Skeletal muscle satellite cell (primary cell): ENCODE measurements around the gene ARHGEF33.

Experiments
- H3K27me3 ChIP-seq: 2 replicates; pipeline ENCODE4 v1.7.0; 2013; ENCODE audit warnings: low read length; ENCODE audit not compliant: control insufficient read depth, insufficient read depth
- H3K36me3 ChIP-seq: 2 replicates; pipeline ENCODE4 v1.7.0; 2013; ENCODE audit warnings: mild to moderate bottlenecking, control low read depth, low read length; ENCODE audit not compliant: insufficient read depth
- H3K4me1 ChIP-seq: 2 replicates; pipeline ENCODE4 v1.7.0; 2013; ENCODE audit warnings: low read length; ENCODE audit not compliant: control insufficient read depth, insufficient read depth
- H3K4me2 ChIP-seq: 2 replicates; pipeline ENCODE4 v1.7.0; 2013; ENCODE audit warnings: mild to moderate bottlenecking, low read length
- H3K4me3 ChIP-seq: 2 replicates; pipeline ENCODE4 v1.7.0; 2013; ENCODE audit warnings: low read length
- H3K9ac ChIP-seq: 2 replicates; pipeline ENCODE4 v1.7.0; 2013; ENCODE audit warnings: mild to moderate bottlenecking, low read depth, low read length, moderate library complexity
- H3K9me3 ChIP-seq: replicated peaks from 2 replicates; pipeline ENCODE4 v1.7.0; 2013; ENCODE audit warnings: mild to moderate bottlenecking, control low read depth, low read length

Gene ARHGEF33

DNA sequence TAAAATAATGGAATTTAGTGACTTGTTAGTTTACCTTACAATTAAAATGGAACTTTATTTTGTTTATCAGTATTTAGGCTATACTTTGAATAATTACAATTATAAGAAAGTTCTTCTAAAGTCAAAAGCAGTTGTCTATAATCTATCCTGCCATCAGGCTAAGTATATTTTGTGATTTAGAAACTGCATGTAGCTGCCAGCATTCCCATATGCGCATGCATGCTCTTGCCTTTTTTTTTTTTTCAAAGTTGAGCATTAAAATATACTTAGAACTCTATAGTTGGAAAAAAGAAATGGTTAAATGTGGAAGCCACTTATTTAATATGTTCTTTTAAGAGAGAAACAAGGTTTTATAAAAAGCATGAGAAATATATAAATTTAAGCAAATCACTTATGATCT is 99.0 kb downstream of the ARHGEF33 start:
- Histone ChIP-seq H3K27me3 (no peaks in the 10 kb centered on the region), H3K9ac (no peak overlapping the region)

DNA sequence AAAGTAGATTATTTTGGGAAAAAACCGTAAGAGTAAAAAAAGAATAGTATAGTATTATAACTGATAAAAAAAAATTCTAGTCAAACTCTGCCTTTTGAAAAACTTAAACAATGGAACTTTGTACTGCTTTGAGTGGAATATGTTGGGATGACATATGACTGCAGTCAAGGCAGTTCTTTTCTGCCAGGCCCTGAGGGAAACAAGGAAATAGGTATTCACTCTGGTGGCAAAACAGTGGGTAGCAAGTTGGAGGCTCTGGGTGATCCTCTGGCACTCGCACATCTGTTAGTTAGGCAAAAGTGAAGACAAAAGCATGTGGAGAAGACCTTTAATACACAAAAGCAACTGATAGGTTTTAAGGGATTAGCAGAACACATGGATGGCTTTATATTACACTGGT is 102.2 kb downstream of the ARHGEF33 start:
- no peak overlapping the region for H3K4me3 ChIP-seq
- H3K9ac ChIP-seq, result no peak overlapping the region
- no peaks in the 10 kb centered on the region for H3K9me3 ChIP-seq
- peaks cover 35% of the 10 kb centered on the region for H3K36me3 ChIP-seq
- H3K27me3 ChIP-seq, result no peaks in the 10 kb centered on the region
- H3K4me2 ChIP-seq, result no peak overlapping the region
- H3K4me1 ChIP-seq, result no peaks in the 10 kb centered on the region

More for the DNA sequence above, 99.0 kb downstream of the ARHGEF33 start:
- Histone ChIP-seq H3K9me3 (no peaks in the 10 kb centered on the region), H3K4me1 (no peaks in the 10 kb centered on the region), H3K36me3 (peaks cover 47% of the 10 kb centered on the region), H3K4me3 (no peak overlapping the region), H3K4me2 (no peak overlapping the region)

DNA sequence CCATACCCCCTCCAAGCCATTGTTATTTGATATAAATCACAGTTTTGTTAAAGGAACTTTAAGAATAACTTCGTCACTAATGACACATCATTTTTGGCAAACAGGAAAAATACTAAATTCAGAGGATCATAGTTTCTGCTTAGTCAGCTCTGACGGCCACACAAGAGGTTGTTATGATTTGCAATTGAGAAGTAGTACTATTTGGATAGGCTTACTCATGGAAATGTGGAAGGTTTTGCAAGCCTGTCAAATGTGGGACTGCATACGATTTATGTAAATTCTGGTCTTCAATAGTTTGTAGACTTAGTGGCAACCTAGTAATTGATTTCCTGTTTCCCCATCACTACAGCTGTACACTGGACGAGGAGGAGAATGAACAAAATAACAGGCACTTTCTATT is 108.1 kb downstream of the ARHGEF33 start:
- H3K4me3 ChIP-seq, result no peak overlapping the region
- peaks cover 52% of the 10 kb centered on the region for H3K36me3 ChIP-seq
- H3K9me3 ChIP-seq, result no peaks in the 10 kb centered on the region
- H3K4me2 ChIP-seq, result peak overlapping the region; percentile 38
- no peaks in the 10 kb centered on the region for H3K27me3 ChIP-seq
- no peak overlapping the region for H3K9ac ChIP-seq
- H3K4me1 ChIP-seq, result peaks cover 12% of the 10 kb centered on the region

DNA sequence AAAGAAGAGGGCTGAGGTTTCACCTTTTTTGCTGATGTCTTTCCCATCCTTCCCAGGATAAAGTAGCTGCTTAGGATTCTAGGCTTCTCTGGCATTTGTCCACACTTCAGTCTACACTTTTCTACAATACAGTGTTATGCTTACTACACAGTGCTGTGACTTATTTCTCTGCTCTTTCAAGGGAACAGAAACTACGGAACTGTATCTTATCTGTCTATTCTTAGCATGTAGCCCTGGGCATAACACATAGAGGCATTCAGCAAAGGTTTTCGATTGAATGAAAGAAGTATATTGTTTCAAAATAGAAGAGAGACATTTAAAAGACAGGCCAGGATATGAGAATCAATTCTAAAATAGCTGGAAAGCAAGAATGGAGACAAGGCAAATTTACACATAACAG is 110.9 kb downstream of the ARHGEF33 start:
- Histone ChIP-seq H3K9me3 (no peaks in the 10 kb centered on the region), H3K36me3 (peaks cover 41% of the 10 kb centered on the region), H3K27me3 (no peaks in the 10 kb centered on the region), H3K4me3 (no peak overlapping the region), H3K4me2 (no peak overlapping the region), H3K9ac (no peak overlapping the region), H3K4me1 (peaks cover 12% of the 10 kb centered on the region)

DNA sequence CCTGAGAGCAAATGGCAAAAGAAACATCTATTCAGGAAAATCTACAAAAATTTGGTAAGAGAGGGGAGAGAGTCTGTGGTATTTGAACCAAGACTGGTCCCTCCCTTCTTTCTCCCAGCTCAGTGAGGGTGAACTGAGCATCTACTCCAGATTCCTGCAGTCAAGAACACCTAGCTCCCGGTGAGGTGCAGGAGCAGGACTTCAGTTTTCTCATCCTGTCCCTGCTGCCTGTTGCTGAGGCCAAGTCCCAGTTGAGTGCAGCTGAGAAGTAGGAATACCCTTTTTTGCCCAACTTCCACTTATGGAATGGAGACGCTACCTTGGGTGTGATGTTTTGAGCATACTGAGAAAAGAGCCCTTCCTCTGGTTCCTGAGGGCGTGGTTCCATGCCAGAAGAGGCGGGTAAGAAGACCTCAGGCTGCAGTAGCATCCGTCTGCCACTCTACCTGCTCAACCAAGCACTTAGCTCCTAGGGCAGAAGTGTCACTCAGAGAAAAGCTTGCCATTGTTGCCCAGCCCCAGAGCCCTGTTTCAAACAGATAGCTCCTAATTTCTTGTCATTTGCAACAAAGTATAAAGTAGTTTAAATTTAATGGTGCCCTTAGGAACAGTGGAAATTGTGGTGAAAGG is 118.3 kb downstream of the ARHGEF33 start:
- Histone ChIP-seq H3K9me3 (no peaks in the 10 kb centered on the region), H3K36me3 (peaks cover 29% of the 10 kb centered on the region)

DNA sequence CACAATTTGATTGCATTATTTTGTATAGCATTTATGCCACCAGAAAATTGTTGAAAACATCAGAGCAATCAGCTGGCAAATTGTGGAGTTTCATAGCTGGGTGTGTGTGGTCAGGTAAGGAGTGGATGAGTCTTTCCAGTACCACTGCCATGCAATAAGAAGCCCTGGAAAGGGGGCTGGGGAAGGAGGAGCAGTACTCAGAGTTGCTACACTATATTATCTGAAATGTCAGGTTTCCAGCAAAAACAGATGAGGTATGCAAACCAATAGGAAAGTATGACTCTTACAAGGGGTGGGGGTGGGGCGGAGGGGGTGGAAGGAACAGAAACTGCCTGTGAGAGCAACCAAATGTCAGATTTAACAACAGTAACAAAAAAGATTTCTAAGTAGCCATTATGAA is 119.0 kb downstream of the ARHGEF33 start:
- H3K9ac ChIP-seq, result no peak overlapping the region
- H3K4me3 ChIP-seq, result no peak overlapping the region
- H3K4me2 ChIP-seq, result no peak overlapping the region
- H3K27me3 ChIP-seq, result no peaks in the 10 kb centered on the region
- no peaks in the 10 kb centered on the region for H3K4me1 ChIP-seq
- peaks cover 36% of the 10 kb centered on the region for H3K36me3 ChIP-seq
- H3K9me3 ChIP-seq, result no peaks in the 10 kb centered on the region

More for the DNA sequence above, 118.3 kb downstream of the ARHGEF33 start:
- H3K9ac ChIP-seq, result no peak overlapping the region
- H3K4me1 ChIP-seq, result no peaks in the 10 kb centered on the region
- no peak overlapping the region for H3K4me2 ChIP-seq
- no peaks in the 10 kb centered on the region for H3K27me3 ChIP-seq
- no peak overlapping the region for H3K4me3 ChIP-seq

DNA sequence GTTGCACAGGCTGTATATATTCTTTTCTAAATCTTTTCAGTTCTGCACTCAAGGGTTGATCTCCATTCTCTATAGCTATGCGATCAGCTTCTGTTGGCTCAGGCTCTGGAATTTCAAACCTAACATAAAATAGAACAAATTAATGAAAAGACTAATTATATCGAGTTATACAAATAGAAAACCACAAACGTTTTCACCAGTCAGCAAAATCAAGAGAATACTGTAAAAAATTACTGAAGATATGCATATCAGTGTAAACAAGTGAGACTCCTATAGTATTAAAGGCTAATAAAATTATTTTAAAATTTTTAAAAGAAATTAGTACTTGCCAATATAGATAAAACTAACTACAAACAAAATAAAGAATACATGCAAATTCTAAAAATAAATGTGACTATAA is 124.2 kb downstream of the ARHGEF33 start:
- no peaks in the 10 kb centered on the region for H3K27me3 ChIP-seq
- H3K4me2 ChIP-seq, result no peak overlapping the region
- no peak overlapping the region for H3K4me3 ChIP-seq
- H3K9ac ChIP-seq, result no peak overlapping the region
- no peaks in the 10 kb centered on the region for H3K4me1 ChIP-seq
- H3K9me3 ChIP-seq, result no peaks in the 10 kb centered on the region
- H3K36me3 ChIP-seq, result peaks cover 18% of the 10 kb centered on the region

DNA sequence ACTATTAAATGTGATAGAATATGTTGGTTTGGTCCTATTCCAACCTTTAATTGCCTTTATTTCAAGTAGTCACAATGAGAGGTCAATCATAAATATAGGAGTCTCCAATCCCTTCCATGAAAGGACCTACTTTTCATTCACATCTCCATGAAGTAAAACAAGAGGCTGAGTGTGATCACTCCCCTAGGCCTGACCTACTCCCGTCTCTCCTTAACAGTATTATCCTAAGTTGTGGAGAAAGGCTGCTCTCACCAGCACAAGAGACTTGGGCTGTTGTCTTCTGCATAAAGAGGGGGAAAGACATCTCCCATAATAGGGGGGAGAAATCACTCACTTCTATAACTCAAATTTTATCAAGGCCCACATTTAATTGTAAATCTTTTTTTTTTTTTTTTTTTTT is 125.7 kb downstream of the ARHGEF33 start:
- no peak overlapping the region for H3K4me2 ChIP-seq
- H3K4me3 ChIP-seq, result no peak overlapping the region
- H3K36me3 ChIP-seq, result peaks cover 15% of the 10 kb centered on the region
- H3K4me1 ChIP-seq, result no peaks in the 10 kb centered on the region
- H3K9ac ChIP-seq, result no peak overlapping the region
- no peaks in the 10 kb centered on the region for H3K9me3 ChIP-seq
- no peaks in the 10 kb centered on the region for H3K27me3 ChIP-seq

DNA sequence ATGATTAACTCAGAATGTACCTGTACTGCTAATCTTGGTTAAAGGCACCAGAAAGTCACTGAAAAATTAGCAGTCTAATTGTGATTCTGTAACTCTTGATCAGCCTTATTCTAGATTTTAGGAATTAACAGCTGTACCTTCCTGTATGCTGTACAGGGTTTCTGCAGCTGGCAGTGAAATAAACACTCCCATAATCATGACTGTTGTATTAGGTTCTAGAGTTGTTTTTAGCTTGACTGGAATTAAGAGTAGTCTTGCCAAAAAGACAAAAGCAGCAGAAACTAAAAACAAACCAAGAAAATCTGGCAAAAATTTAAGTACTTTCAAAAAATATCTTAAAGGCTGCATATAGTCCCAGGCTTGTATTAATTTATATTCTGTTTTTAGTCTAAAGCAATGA is 127.7 kb downstream of the ARHGEF33 start:
- H3K9ac ChIP-seq, result no peak overlapping the region
- no peak overlapping the region for H3K4me2 ChIP-seq
- H3K36me3 ChIP-seq, result peaks cover 16% of the 10 kb centered on the region
- no peaks in the 10 kb centered on the region for H3K27me3 ChIP-seq
- no peaks in the 10 kb centered on the region for H3K9me3 ChIP-seq
- no peak overlapping the region for H3K4me3 ChIP-seq
- no peaks in the 10 kb centered on the region for H3K4me1 ChIP-seq

DNA sequence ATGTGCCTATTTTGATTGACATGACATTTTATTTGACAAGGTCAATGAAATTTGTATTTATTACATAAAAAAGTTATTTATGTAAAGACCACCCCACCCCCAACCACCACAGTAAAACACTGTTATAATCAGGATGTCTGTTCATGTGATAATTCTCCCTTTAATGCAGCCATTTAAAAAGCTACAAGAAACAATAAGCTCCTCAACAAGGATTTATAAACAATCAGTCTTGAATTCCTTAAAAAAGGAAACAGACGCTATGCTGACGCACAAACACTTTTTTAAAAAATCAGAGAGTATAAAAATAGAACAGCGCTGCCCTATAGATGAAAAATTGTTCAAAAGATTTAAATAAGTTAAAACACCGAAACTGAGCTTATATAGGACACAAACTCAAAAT is 129.0 kb downstream of the ARHGEF33 start:
- no peaks in the 10 kb centered on the region for H3K9me3 ChIP-seq
- peaks cover 12% of the 10 kb centered on the region for H3K36me3 ChIP-seq
- no peaks in the 10 kb centered on the region for H3K4me1 ChIP-seq
- H3K9ac ChIP-seq, result no peak overlapping the region
- no peak overlapping the region for H3K4me2 ChIP-seq
- H3K27me3 ChIP-seq, result no peaks in the 10 kb centered on the region
- no peak overlapping the region for H3K4me3 ChIP-seq

DNA sequence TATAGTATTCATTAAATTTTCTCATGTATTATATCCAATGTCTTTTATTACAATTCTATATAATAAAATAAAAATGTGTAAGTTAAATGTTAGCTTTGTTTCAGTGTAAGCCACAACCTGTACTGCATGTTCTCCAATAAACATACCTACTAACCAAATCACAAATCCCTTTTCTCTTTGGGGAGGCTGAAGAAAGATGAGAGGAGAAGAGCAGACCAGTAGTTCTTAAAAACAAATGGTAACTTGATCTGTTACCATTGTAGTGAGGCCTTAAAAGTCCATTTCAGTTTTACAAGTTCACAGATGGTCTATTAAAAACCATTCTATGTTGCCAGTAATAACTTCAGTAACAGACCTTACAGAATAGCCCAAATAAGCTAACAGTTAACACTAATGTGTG is 130.7 kb downstream of the ARHGEF33 start:
- Histone ChIP-seq H3K9ac (no peak overlapping the region), H3K9me3 (no peaks in the 10 kb centered on the region), H3K4me1 (peaks cover 9% of the 10 kb centered on the region), H3K36me3 (peaks cover 10% of the 10 kb centered on the region), H3K4me3 (no peak overlapping the region), H3K27me3 (no peaks in the 10 kb centered on the region), H3K4me2 (no peak overlapping the region)

DNA sequence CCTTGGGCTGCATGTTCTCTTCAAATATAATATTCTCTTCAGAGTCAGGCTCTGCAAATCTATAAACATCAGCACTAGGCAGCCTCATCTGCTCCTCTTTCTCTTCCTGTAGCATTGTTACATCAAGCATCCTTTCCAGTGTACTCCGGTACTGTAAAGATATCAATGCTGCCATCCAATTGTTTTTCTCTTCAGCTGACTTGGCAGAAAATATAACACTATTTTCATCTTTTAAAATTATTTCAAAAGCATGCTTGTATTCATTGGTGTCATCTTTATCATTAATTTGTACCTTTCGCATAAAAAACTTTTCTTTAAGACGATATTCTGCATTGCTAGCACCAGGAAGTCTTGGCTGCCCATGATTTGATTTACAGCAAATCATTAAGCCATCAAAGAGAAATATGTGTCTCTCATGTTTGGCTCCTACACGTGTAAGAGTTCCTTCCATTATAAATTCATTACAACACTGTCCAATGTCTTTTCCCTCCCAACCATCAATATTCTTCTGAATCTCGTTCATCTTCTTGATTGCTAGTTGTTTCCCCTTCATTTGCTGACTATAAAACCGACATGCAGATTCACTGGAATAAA is 133.1 kb downstream of the ARHGEF33 start:
- H3K4me1 ChIP-seq, result peaks cover 9% of the 10 kb centered on the region
- peaks cover 10% of the 10 kb centered on the region for H3K36me3 ChIP-seq
- no peaks in the 10 kb centered on the region for H3K27me3 ChIP-seq
- H3K9me3 ChIP-seq, result no peaks in the 10 kb centered on the region
- no peak overlapping the region for H3K4me2 ChIP-seq
- no peak overlapping the region for H3K4me3 ChIP-seq
- no peak overlapping the region for H3K9ac ChIP-seq
